B cell (primary cell): ENCODE results near the gene ODAD4.

Source experiments
- EZH2 ChIP-seq: IDR thresholded peaks from 2 replicates; pipeline ENCODE4 v1.6.1; 2012; ENCODE audit warnings: borderline replicate concordance, low read depth, mild to moderate bottlenecking, moderate library complexity, low read length; ENCODE audit not compliant: insufficient read depth, poor library complexity, severe bottlenecking
- TF ChIP-seq, protein P1 (sequence below): fragments of 200-600 bp; IDR thresholded peaks from one replicate; pipeline ENCODE4 v1.8.0; 2022; ENCODE audit warnings: antibody characterized with exemption, mild to moderate bottlenecking

DNA sequence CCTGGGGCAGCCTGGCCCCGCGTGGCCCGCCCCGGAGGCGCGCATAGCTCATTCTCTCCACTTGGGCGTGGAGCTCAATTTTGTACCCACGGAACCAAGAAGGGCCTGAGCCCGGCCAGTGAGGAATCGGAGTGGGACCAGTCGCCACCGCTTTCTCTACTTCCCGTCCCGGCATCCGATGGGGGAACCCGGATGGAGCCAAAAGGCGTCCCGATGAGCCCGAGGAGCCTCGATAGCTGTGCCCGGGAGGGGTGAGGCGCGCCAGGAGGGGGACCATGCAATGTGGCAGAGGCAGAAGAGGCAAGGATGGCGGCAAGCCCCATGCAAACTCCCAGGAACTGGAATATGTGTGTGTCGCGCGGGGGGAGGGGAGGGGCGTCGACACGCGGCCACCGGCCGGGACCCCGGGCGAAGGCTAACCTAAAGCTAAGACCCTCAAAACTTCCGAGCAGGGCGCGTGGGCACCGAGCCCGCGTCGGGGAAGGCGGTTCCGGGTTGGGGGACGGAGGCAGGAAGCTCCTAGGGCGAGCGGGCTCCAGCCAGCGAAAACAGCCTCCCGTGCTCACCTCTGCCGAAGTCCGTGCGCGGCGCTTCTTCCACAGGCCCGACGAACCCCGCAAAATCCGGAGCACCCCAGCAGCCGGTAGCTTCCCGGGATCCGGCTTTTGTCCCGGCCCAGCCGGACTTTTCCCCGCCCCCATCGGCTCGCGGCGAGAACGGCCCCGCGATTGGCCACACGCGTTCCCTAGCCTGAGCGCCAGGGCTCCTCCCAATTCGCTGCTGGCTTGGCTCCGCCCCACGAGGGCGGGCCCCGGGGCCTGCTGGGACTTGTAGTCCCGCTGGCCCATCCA, 11.9 kb upstream of the ODAD4 start, which contains the start of gene ACLY:
- TF ChIP-seq, protein P1, sequence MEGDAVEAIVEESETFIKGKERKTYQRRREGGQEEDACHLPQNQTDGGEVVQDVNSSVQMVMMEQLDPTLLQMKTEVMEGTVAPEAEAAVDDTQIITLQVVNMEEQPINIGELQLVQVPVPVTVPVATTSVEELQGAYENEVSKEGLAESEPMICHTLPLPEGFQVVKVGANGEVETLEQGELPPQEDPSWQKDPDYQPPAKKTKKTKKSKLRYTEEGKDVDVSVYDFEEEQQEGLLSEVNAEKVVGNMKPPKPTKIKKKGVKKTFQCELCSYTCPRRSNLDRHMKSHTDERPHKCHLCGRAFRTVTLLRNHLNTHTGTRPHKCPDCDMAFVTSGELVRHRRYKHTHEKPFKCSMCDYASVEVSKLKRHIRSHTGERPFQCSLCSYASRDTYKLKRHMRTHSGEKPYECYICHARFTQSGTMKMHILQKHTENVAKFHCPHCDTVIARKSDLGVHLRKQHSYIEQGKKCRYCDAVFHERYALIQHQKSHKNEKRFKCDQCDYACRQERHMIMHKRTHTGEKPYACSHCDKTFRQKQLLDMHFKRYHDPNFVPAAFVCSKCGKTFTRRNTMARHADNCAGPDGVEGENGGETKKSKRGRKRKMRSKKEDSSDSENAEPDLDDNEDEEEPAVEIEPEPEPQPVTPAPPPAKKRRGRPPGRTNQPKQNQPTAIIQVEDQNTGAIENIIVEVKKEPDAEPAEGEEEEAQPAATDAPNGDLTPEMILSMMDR = no peak
- no peak for TF ChIP-seq EZH2
